ENCODE results near the gene ZNF555. TPM values are rescaled to one million over a fixed set of nuclear protein-coding genes. Genes with fewer than 3 reads are reported as not detected.

The ZNF555 gene
- total and polyA plus RNA-seq, 2 of the 13 experiments (the other 11 are each of a cell fraction or from before 2014, with no cell fraction given) = 5.0 to 8.0 TPM

- TF ChIP-seq ZNF776 (CRISPR knock-in tag; IDR thresholded peaks at IDR 0.05) (0 out of 2 replicates have a peak, but pooled peaks have one; percentile 30), ZMYM3 (CRISPR knock-in tag; IDR thresholded peaks at IDR 0.05) (no peak), GZF1 (CRISPR knock-in tag; IDR thresholded peaks at IDR 0.05) (no peak), SRSF1 (optimal IDR thresholded peaks at IDR 0.05; ENCODE audit: low read depth, low read length) (peak; percentile 69), TFDP2 (CRISPR knock-in tag; IDR thresholded peaks at IDR 0.05) (peak; percentile 63), ZBTB49 (CRISPR knock-in tag; IDR thresholded peaks at IDR 0.05; ENCODE audit: borderline replicate concordance) (no peak), FOXM1 (CRISPR knock-in tag; IDR thresholded peaks at IDR 0.05) (peak; percentile 38; the same call in 1 of the 2 replicates), SP1 (IDR thresholded peaks at IDR 0.05) (peak; percentile 78; the same call in 1 of the 2 replicates), SP1 (CRISPR knock-in tag; IDR thresholded peaks at IDR 0.05) (peak; percentile 96), SAP130 (CRISPR knock-in tag; IDR thresholded peaks at IDR 0.05; ENCODE audit: low read depth) (peak; percentile 96), TBX2 (CRISPR knock-in tag; IDR thresholded peaks at IDR 0.05; ENCODE audit: borderline replicate concordance) (peak; percentile 63), ZFP91 (CRISPR knock-in tag; IDR thresholded peaks at IDR 0.05; ENCODE audit: borderline replicate concordance) (peak; percentile 78), RFXAP (CRISPR knock-in tag; IDR thresholded peaks at IDR 0.05; ENCODE audit: borderline replicate concordance) (peak; percentile 99), RAD21 (CRISPR knock-in tag; IDR thresholded peaks at IDR 0.05) (peak; percentile 56), ZNF296 (CRISPR knock-in tag; conservative IDR thresholded peaks at IDR 0.05) (peak; percentile 80), IRF9 (CRISPR knock-in tag; IDR thresholded peaks at IDR 0.05; ENCODE audit: borderline replicate concordance) (peak; percentile 41; the same call in 1 of the 2 replicates), ZNF598 (CRISPR knock-in tag; IDR thresholded peaks at IDR 0.05; ENCODE audit: borderline replicate concordance) (0 out of 2 replicates have a peak, but pooled peaks have one; percentile 37), ETV6 (CRISPR knock-in tag; conservative IDR thresholded peaks at IDR 0.05) (0 out of 2 replicates have a peak, but pooled peaks have one; percentile 60), ZNF891 (CRISPR knock-in tag; IDR thresholded peaks at IDR 0.05) (peak; percentile 75; the same call in 1 of the 2 replicates), EHMT2 (IDR thresholded peaks at IDR 0.05; ENCODE audit: borderline replicate concordance, low read depth, low read length) (no peak; the same call in 1 of the 2 replicates), KLF12 (CRISPR knock-in tag; IDR thresholded peaks at IDR 0.05; ENCODE audit: borderline replicate concordance) (no peak), HNRNPK (IDR thresholded peaks at IDR 0.05; ENCODE audit: low read depth, low read length, poor library complexity, severe bottlenecking) (no peak)
These were observed 26.0 kb downstream of the ZNF555 start, which contains the start of gene ZNF556 (continued) for GRCh38 chr19:2867025-2867991.
